Jurkat, Clone E6-1 (cell line): Measurements from ENCODE around the gene EPB41L4A.
"Not testable (repeated sequence)": the region's sequence is repeated elsewhere in the genome, so short reads cannot be mapped to it uniquely, and the experiment has no call there.

ENCODE experiments used
- DNase-seq: peaks from one replicate; pipeline ENCODE4 v3.0.0-alpha.2; 2011; ENCODE audit warnings: low read depth, low spot score
- H3K4me3 ChIP-seq: 2 replicates; pipeline ENCODE4 v1.5.1; 2011; ENCODE audit warnings: mild to moderate bottlenecking, low read length, control low read depth, moderate library complexity

Gene EPB41L4A

GRCh38 chr5:112367400-112367799 is 51.7 kb downstream of the EPB41L4A start:
- no peak for DNase-seq
- no peak overlapping the region for H3K4me3 ChIP-seq

- no peak for DNase-seq
- H3K4me3 ChIP-seq: no peak overlapping the region
Measured at GRCh38 chr5:112366987-112367386, 52.1 kb downstream of the EPB41L4A start.

DNA sequence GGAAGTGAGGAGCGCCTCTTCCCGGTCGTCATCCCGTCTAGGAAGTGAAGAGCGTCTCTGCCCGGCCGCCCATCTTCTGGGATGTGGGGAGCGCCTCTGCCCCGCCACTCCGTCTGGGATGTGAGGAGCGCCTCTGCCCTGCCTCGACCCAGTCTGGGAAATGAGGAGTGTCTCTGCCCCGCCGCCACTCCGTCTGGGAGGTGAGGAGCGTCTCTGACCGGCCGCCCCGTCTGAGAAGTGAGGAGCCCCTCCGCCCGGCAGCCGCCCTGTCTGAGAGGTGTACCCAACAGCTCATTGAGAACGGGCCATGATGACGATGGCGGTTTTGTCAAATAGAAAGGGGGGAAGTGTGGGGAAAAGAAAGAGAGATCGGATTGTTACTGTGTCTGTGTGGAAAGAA is 58.3 kb downstream of the EPB41L4A start:
- DNase-seq: not testable (repeated sequence)

GRCh38 chr5:112356178-112356956 is 62.7 kb downstream of the EPB41L4A start:
- no peak overlapping the region for H3K4me3 ChIP-seq
- no peak for DNase-seq

More for the DNA sequence above, 58.3 kb downstream of the EPB41L4A start:
- H3K4me3 ChIP-seq: not testable (repeated sequence)

DNA sequence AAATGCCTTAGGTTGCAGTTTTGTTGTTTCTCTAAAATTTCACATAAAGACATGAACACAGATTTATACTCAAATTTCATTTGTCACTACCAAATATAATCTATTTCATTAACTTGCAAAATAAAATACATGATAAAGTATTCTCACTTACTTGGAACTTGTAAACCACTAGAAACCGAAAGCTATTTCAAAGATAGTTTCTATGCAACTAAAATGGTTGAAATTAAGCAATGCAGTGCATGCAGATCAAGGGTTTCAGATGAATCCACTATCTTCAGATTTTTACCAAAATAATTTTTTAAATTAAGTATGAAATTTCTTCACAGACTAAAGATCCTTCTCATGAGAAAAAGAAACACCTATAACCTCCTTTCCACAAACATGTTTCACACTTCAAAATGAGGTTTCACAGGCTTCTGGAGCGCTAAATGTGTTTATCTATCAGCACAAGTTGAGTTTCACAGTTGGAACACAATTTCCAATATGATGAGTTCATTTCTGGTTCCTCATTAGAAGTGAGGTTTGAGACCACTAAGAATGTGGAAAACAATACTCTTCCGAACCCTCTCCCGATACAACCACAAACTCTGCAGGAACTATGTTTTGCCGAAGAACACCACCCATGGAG is 63.9 kb downstream of the EPB41L4A start:
- no peak overlapping the region for H3K4me3 ChIP-seq
- DNase-seq: no peak

GRCh38 chr5:112353678-112354077 is 65.4 kb downstream of the EPB41L4A start:
- H3K4me3 ChIP-seq: no peak overlapping the region
- no peak for DNase-seq

GRCh38 chr5:112351225-112351624 is 67.9 kb downstream of the EPB41L4A start:
- no peak for DNase-seq
- no peak overlapping the region for H3K4me3 ChIP-seq

GRCh38 chr5:112350626-112351025 is 68.5 kb downstream of the EPB41L4A start:
- no peak for DNase-seq
- H3K4me3 ChIP-seq: no peak overlapping the region

DNA sequence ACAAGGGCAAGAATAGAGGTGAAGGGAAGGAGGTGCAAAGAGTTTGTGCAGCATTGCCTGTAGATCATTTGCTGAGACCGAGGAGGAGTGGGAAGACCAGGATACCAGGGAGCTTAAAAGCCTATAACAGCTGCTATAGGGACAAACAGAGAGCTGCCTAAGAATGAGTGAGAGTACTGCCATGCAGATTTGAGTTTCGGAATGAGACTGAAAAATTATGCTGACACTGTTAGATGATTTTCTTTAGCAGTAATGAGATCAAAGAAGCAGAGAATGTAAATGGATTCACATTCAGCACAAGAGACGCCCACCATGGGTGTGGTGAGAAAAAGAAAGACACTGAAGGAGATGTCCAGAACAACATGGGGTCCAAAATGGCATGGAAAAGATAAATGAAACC is 69.7 kb downstream of the EPB41L4A start:
- no peak for DNase-seq
- H3K4me3 ChIP-seq: no peak overlapping the region

- no peak overlapping the region for H3K4me3 ChIP-seq
- DNase-seq: no peak
Measured at GRCh38 chr5:112348915-112349314, 70.2 kb downstream of the EPB41L4A start.

- H3K4me3 ChIP-seq: no peak overlapping the region
- no peak for DNase-seq
Measured at GRCh38 chr5:112348387-112348786, 70.7 kb downstream of the EPB41L4A start.

GRCh38 chr5:112346411-112347044 is 72.5 kb downstream of the EPB41L4A start:
- no peak for DNase-seq
- no peak overlapping the region for H3K4me3 ChIP-seq

- no peak overlapping the region for H3K4me3 ChIP-seq
- no peak for DNase-seq
Measured at GRCh38 chr5:112344540-112344939, 74.5 kb downstream of the EPB41L4A start.

DNA sequence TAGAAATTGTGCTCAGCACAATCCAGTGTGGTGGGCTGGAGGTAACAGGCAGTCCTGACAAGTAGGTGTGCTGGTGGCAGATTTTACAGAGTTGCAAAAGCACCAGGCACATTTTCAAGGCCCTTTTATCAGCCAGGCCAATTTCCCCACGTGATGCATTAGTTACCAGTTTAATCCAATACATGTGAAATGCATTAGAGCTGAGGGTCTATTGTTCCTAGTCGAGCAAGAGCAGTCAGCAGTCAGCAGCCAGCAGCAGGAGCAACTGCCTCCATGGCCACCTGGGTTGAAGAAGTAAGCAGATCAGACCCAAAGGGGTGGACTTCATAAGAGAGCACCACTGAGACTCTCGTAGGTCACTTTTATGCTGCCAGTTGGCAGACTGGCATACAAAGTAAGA is 76.7 kb downstream of the EPB41L4A start:
- no peak for DNase-seq
- H3K4me3 ChIP-seq: no peak overlapping the region

DNA sequence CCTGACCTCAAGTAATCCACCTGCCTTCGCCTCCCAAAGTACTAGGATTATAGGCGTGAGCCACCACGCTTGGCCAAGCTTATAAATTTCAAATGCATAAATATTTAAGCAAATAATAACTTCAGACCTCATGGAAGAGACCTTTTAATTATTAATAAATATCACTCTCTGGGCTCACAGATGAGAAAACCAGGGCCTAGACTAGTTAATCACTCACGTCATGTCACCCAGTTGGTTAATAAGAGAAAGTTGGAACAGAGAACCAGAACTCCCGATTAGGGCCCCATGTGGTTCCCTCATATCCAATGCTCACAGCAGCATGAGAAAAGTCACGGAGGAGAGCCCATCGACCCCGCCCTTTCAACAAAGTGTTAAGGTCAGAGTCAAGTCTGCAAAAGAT is 79.3 kb downstream of the EPB41L4A start:
- no peak overlapping the region for H3K4me3 ChIP-seq
- no peak for DNase-seq

DNA sequence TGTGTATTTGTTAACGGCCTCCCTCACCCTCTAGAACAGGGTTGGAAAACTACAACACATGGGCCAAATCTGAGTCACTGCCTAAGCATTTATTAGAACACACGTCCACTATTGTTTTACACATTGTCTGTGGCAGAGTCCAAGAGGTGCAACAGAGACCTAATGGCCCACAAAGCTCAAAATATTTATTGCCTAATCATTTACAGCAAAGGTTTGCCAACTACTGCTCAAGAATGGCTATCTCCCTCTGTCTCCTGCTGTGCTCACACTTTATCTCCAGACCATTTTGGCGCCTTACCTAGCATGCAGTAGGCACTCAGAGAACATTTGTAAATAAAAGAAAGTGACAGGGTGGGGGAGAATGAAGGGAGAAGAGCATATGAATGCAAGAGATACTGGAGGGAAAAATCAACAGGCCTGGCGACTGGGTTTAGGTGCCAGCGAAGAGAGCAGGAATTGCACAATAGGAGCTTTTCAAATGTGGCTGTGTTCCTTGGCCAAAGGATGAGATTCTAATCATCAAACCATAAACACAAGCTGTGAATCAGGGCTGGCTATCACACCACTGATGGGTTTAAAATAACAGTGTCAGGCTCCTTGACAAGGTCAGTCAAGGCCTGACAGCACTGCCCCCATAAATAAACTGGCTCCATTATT is 80.3 kb downstream of the EPB41L4A start:
- DNase-seq: no peak
- no peak overlapping the region for H3K4me3 ChIP-seq

DNA sequence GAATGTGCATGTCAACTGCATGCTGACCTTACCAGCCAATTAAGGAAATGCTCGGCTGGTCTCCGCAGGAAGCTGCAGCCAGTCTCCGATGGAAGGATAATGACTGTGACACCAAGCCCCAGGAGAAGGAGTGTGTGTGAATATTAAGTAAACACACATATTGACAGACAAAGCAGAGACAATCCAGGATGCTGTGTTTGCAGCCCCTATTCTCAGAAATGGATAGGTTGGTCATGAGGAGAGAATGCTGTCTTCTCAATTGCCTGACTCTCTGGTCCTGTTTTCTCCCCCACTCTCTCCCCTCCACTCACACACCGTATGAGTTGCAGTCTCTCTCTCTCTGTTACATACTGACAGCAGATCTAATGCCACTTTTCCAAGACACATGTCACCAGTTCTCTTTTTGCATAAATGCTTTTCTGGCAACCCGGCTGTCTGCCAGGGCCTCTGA is 85.7 kb downstream of the EPB41L4A start:
- H3K4me3 ChIP-seq: no peak overlapping the region
- DNase-seq: no peak

DNA sequence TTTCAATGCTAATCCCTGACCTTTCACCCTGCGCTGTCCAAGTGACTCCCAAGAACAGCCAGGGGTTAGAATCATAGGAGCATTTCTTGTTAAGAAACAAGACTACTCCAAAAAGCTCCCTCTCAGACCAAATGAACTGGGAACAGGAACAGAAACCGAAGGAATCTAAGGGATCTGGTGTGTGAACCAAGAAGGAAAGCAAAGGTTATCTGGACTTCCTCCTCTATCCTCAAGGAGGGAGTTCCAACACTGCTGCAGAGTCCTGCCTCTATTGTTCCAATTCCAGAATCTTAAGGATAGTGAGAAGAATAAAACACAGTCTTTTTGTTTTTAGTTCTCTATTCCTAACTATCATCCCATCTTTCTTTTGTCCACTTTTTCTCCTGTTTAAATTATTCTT is 87.2 kb downstream of the EPB41L4A start:
- DNase-seq: no peak
- no peak overlapping the region for H3K4me3 ChIP-seq

DNA sequence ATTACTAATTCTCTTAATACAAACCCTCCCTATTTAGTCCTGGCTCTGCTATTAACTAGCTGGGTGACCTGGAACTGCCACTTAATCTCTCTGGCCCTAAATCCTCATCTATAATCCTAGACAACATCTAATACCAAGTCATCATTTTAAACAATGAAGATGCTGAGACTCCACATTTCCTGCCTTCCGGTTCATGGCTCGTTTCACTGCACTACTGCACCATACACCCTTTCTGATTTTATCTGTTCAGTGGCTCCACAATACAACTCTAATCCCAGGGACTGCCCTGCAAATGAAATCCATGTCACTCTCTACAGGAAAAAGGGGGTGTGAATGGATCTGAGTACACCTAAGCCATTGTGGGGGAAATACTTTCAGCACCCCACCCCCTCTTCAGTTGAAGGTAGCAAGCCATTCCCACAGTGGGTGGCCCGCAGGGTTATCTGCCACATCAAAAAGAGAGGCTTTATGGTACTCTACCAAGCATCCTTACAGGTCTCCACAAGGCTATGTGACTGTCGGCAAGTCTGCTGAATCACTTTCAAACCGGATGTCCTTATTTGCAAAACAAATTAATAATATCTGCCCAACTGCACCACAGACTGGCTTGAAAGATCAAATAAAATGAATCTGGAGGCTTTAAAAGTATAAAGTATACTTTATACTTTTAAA is 89.5 kb downstream of the EPB41L4A start:
- DNase-seq: peak; percentile 50
- H3K4me3 ChIP-seq: no peak overlapping the region
